CD4-positive, alpha-beta T cell (primary cell): ENCODE data around the gene LITAF. TPM values are rescaled to one million over a fixed set of nuclear protein-coding genes. Genes with fewer than 3 reads are reported as not detected.

Experiments
- ATAC-seq: fragments of 200-7000 bp; cut with Tn5 transposase; one replicate; pipeline ENCODE4 v1.10.0; 2022; ENCODE audit warnings: mild to moderate bottlenecking; ENCODE audit not compliant: poor library complexity
- CTCF ChIA-PET: fragments of 350-600 bp; sonication (Branson Sonifier 250); formaldehyde crosslinking; loops from one replicate; lab custom pipeline; 2021; ENCODE audit warnings: antibody characterized with exemption, inconsistent platforms; lab: Charles Lee
- POLR2A ChIA-PET: fragments of 350-600 bp; sonication (Branson Sonifier 250); formaldehyde crosslinking; loops from one replicate; lab custom pipeline; 2021; ENCODE audit warnings: antibody characterized with exemption, inconsistent platforms; lab: Charles Lee
- DNase-seq, 14 experiments: peaks; one replicate each; pipeline ENCODE4 v3.0.0-alpha.2; 2013 to 2020; ENCODE audit warnings: mixed read lengths in 2 of 14
- H3K27ac ChIP-seq, 2 donors: one replicate each; pipeline versions ENCODE4 v1.5.1 to v1.7.0; 2013; ENCODE audit warnings: low read length in 2 of 2, low read depth in 1 of 2, mild to moderate bottlenecking in 1 of 2
- H3K27me3 ChIP-seq, 2 experiments: 1 replicate in 1 of 2; 2 replicates in 1 of 2; pipeline versions ENCODE4 v1.6.1 to v1.7.0; 2013; ENCODE audit warnings: low read length in 2 of 2, control low read depth in 1 of 2, mild to moderate bottlenecking in 1 of 2, moderate library complexity in 1 of 2; ENCODE audit not compliant: insufficient read depth in 2 of 2, control insufficient read depth in 1 of 2
- H3K36me3 ChIP-seq: one replicate; pipeline ENCODE4 v1.6.1; 2013; ENCODE audit warnings: low read length, control low read depth; ENCODE audit not compliant: insufficient read depth
- H3K4me1 ChIP-seq: one replicate; pipeline ENCODE4 v1.6.1; 2013; ENCODE audit warnings: low read length, control low read depth; ENCODE audit not compliant: insufficient read depth
- H3K4me3 ChIP-seq: one replicate; pipeline ENCODE4 v1.5.1; 2013; ENCODE audit warnings: mild to moderate bottlenecking, low read length, moderate library complexity
- H3K9me3 ChIP-seq, 2 experiments: 1 replicate in 1 of 2; 2 replicates in 1 of 2; pipeline versions ENCODE4 v1.6.1 to v1.7.0; 2013; ENCODE audit warnings: low read length in 2 of 2, mild to moderate bottlenecking in 2 of 2, control low read depth in 1 of 2, moderate library complexity in 1 of 2; ENCODE audit not compliant: control insufficient read depth in 1 of 2, insufficient read depth in 1 of 2
- H3K27ac Mint-ChIP-seq: one replicate; pipeline ENCODE4 v1.8.0; 2020; ENCODE audit warnings: mixed read lengths
- H3K27me3 Mint-ChIP-seq: one replicate; pipeline ENCODE4 v1.8.0; 2021; ENCODE audit warnings: mixed read lengths
- H3K36me3 Mint-ChIP-seq: one replicate; pipeline ENCODE4 v1.8.0; 2021; ENCODE audit warnings: low read depth, mixed read lengths
- H3K4me1 Mint-ChIP-seq: one replicate; pipeline ENCODE4 v1.8.0; 2021; ENCODE audit warnings: low read depth, mixed read lengths
- H3K4me3 Mint-ChIP-seq: one replicate; pipeline ENCODE4 v1.8.0; 2020; ENCODE audit warnings: mild to moderate bottlenecking, mixed read lengths
- H3K9me3 Mint-ChIP-seq: one replicate; pipeline ENCODE4 v1.8.0; 2020; ENCODE audit warnings: mixed read lengths
- CTCF ChIP-seq: fragments of 200-600 bp; IDR thresholded peaks from one replicate; pipeline ENCODE4 v1.8.0; 2022; ENCODE audit warnings: antibody characterized with exemption, mild to moderate bottlenecking
- intact Hi-C, 2 experiments: fragments of 100-400 bp; cut with DNase I in 1 of 2; cut with micrococcal nuclease in 1 of 2; formaldehyde crosslinking; loops; one replicate each; pipeline versions ENCODE4 v1.15.1 to v1.9.0; 2023 to 2025; cut with DNase I, micrococcal nuclease
- polyA plus RNA-seq, 2 donors: library from polyadenylated mRNA; unstranded; fragments of 120-200 nt; gene quantifications; one replicate each; pipeline ENCODE4 v1.2.1, GENCODE V29; 2013
- total RNA-seq, 174 experiments: library from RNA in 2 of 174; stranded (reverse) in 2 of 174; gene quantifications; one replicate each; pipeline ENCODE4 v1.2.3 and lab custom pipeline; 2021 to 2026

The LITAF gene
- total RNA-seq, result 100 to 1,000 TPM; 226 to 257 TPM
- 160 TPM for polyA plus RNA-seq (2013, experiment 1 of 2)
- polyA plus RNA-seq (2013, experiment 2 of 2), result 147 TPM
- 38.7 to 490 (median 152) reads per million in 172 experiments for total RNA-seq (lab: John Stamatoyannopoulos, UW)

GRCh38 chr16:11586856-11587642 lies at the start of gene LITAF:
LITAF (minus strand) TSS chr16:11586919; CDS start chr16:11556730, 30,189 bp downstream.
- Mint-ChIP-seq H3K27ac (peak within 1 kb of the TSS; percentile 97), H3K27me3 (no peaks in the 10 kb centered on the region), H3K9me3 (no peaks in the 10 kb centered on the region), H3K36me3 (peaks cover 39% of the 10 kb centered on the region), H3K4me1 (peaks cover 53% of the 10 kb centered on the region), H3K4me3 (peak within 1 kb of the TSS; percentile 95)
- Histone ChIP-seq H3K9me3 (no peaks in the 10 kb centered on the region), H3K4me1 (peaks cover 48% of the 10 kb centered on the region), H3K36me3 (peaks cover 7% of the 10 kb centered on the region), H3K27me3 (no peaks in the 10 kb centered on the region), H3K4me3 (peak within 1 kb of the TSS; percentile 96), H3K27ac (peak within 1 kb of the TSS; percentile 80 to 82)
- DNase-seq, result peak; percentile 22 to 73 (median 52)
- ATAC-seq, result peak; percentile 45
- POLR2A ChIA-PET, result interaction anchor here (0.8 to 2.9 kb wide), 12 partner anchors 10 to 156 kb away, joined by 3 to 39 read pairs (median 6); partner anchors contain the start of gene TXNDC11
- no peak for TF ChIP-seq CTCF
- CTCF ChIA-PET, result interaction anchor here (2.1 kb wide), 1 partner anchor 55 kb away, joined by 9 read pairs; no protein-coding TSS in a partner anchor
- intact Hi-C loops, result no loop called here

DNA sequence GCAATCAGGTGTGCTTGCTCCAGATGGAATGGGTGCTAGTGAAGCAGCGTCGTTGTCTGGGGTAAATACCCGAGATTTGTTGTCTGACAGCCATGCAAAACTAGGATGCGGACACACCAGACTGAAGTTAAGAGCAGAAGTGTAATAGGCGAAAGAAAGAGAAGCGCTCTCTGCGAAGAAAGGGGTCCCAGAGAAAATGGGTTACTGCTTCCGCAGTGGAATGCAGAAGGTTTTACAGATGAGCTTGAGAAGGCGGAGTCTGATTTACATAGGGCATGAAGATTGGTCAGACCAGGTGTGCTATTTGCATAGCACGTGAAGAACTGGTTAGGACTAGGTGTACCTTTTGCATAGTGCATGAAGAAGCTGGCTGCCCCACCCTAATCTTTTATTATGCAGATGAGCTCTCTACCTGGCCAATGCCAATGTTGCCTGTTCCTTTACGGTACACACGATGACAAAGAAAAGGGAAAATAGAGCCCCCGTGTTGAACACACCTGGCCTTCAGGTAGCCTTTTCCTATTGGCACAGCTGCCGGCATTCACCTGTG lies 49.5 kb upstream of the LITAF start:
- POLR2A ChIA-PET, result interaction anchor here (0.7 to 2.7 kb wide), 4 partner anchors 12 to 104 kb away, joined by 4 to 11 read pairs (median 5); partner anchors contain the start of gene LITAF
- intact Hi-C loops, result no loop called here

More for the DNA sequence above, 49.5 kb upstream of the LITAF start:
- Histone ChIP-seq H3K27ac (no peak overlapping the region), H3K4me1 (peaks cover 17% of the 10 kb centered on the region), H3K27me3 (no peaks in the 10 kb centered on the region), H3K9me3 (no peaks in the 10 kb centered on the region), H3K4me3 (no peak overlapping the region), H3K36me3 (no peaks in the 10 kb centered on the region)
- H3K27ac Mint-ChIP-seq, result no peak overlapping the region
- CTCF ChIA-PET, result interaction anchor here (1.6 kb wide), 1 partner anchor 104 kb away, joined by 6 read pairs; no protein-coding TSS in a partner anchor
- no peaks in the 10 kb centered on the region for H3K9me3 Mint-ChIP-seq
- no peak for TF ChIP-seq CTCF
- H3K27me3 Mint-ChIP-seq, result no peaks in the 10 kb centered on the region
- ATAC-seq (peak; percentile 93), DNase-seq (peak in 2 of 14 experiments; percentile 36 to 55)
- no peak overlapping the region for H3K4me3 Mint-ChIP-seq
- H3K4me1 Mint-ChIP-seq, result peaks cover 17% of the 10 kb centered on the region
- no peaks in the 10 kb centered on the region for H3K36me3 Mint-ChIP-seq
